ENCODE measurements around the gene NCEH1. TPM values are rescaled to one million over a fixed set of nuclear protein-coding genes. Genes with fewer than 3 reads are reported as not detected.

The NCEH1 gene
- polyA plus RNA-seq, 1 of the 3 experiments (the other 2 are of a cell fraction), result 7.5 TPM

GRCh38 chr3:172630316-172630715, 80.6 kb downstream of the NCEH1 start (continued):
- no peak for TF ChIP-seq ZBTB33 (IDR thresholded peaks at IDR 0.05; ENCODE audit: borderline replicate concordance, low read depth)
- no peak for TF ChIP-seq SMC3 (IDR thresholded peaks at IDR 0.05; ENCODE audit: low read depth, low read length)
- no peak for TF ChIP-seq USF1 (IDR thresholded peaks at IDR 0.05; ENCODE audit: borderline replicate concordance, low read depth)
- TF ChIP-seq MAX (IDR thresholded peaks at IDR 0.05; ENCODE audit: low read depth), result no peak
- no peak for TF ChIP-seq RFX5 (IDR thresholded peaks at IDR 0.05; ENCODE audit: low read length)
- TF ChIP-seq SIN3A (IDR thresholded peaks at IDR 0.05; ENCODE audit: borderline replicate concordance, low read depth, low read length), result no peak
- no peak for TF ChIP-seq FOXJ3 (CRISPR knock-in tag; IDR thresholded peaks at IDR 0.05)
- TF ChIP-seq REST (IDR thresholded peaks at IDR 0.05; ENCODE audit: low read depth, low read length), result no peak

GRCh38 chr3:172629470-172629869, 81.4 kb downstream of the NCEH1 start:
- ChIA-PET CTCF (no interaction called here), POLR2A (no interaction called here)
- Histone ChIP-seq H3K79me2 (ENCODE audit: insufficient read depth) (no peaks in the 10 kb centered on the region), H3K9me2 (no peaks in the 10 kb centered on the region), H2AFZ (ENCODE audit: low read depth) (no peak overlapping the region), H3K4me1 (ENCODE audit: control insufficient read depth in 1 of 2, insufficient read depth in 2 of 2, low read depth in 1 of 2, low read length in 1 of 2) (0 out of 4 replicates have a peak, but pooled peaks cover 0 to 7% of the 10 kb centered on the region in 2 experiments), H3K36me3 (replicated peaks in 1 of 2; ENCODE audit: control insufficient read depth in 1 of 2, insufficient read depth in 2 of 2, low read length in 1 of 2) (peaks cover 4 to 12% of the 10 kb centered on the region in 2 experiments), H3K9ac (no peak overlapping the region), H3F3A (replicated peaks; ENCODE audit: insufficient read depth) (peaks cover 8% of the 10 kb centered on the region), H3K4me3 (ENCODE audit: low read depth in 2 of 2, low read length in 1 of 2) (no peak overlapping the region), H3K27me3 (ENCODE audit: insufficient read depth) (no peaks in the 10 kb centered on the region), H3K9me3 (no peaks in the 10 kb centered on the region), H3K4me2 (no peak overlapping the region), H3K27ac (ENCODE audit: low read depth in 2 of 2, low read length in 1 of 2) (no peak overlapping the region), H4K20me1 (ENCODE audit: insufficient read depth) (no peaks in the 10 kb centered on the region)
- no peak for DNase-seq
- WGBS (ENCODE audit: low lambda C conversion rate), result 95% methylated on average over 5 of the region's 5 CpGs
- no peak for TF ChIP-seq ZBTB33 (IDR thresholded peaks at IDR 0.05; ENCODE audit: borderline replicate concordance, low read depth)
- TF ChIP-seq MXI1 (IDR thresholded peaks at IDR 0.05; ENCODE audit: low read depth, low read length), result no peak
- no peak for TF ChIP-seq TAF1 (IDR thresholded peaks at IDR 0.05; ENCODE audit: borderline replicate concordance, low read depth, low read length)
- TF ChIP-seq SMC3 (IDR thresholded peaks at IDR 0.05; ENCODE audit: low read depth, low read length), result no peak
- TF ChIP-seq USF2 (IDR thresholded peaks at IDR 0.05; ENCODE audit: borderline replicate concordance, low read depth, low read length), result no peak
- no peak for TF ChIP-seq FOXJ3 (CRISPR knock-in tag; IDR thresholded peaks at IDR 0.05)
- TF ChIP-seq JUND (IDR thresholded peaks at IDR 0.05), result no peak
- no peak for TF ChIP-seq POLR2AphosphoS5 (IDR thresholded peaks at IDR 0.05; ENCODE audit: low read depth, low read length)
- TF ChIP-seq MEF2A (IDR thresholded peaks at IDR 0.05; ENCODE audit: borderline replicate concordance, low read depth), result no peak
- TF ChIP-seq TEAD4 (IDR thresholded peaks at IDR 0.05; ENCODE audit: borderline replicate concordance, insufficient read depth), result no peak
- TF ChIP-seq USF1 (IDR thresholded peaks at IDR 0.05; ENCODE audit: borderline replicate concordance, low read depth), result no peak
- no peak for TF ChIP-seq PBX3 (IDR thresholded peaks at IDR 0.05)
